Mucosa of descending colon (tissue), 3 donors: ENCODE measurements around the gene PLPP4. TPM values are rescaled to one million over a fixed set of nuclear protein-coding genes. Genes with fewer than 3 reads are reported as not detected.

Experiments
- ATAC-seq: fragments of 200-7000 bp; cut with Tn5 transposase; one replicate; pipeline ENCODE4 v1.9.1; 2020; ENCODE audit warnings: mild to moderate bottlenecking, moderate library complexity
- DNase-seq, 3 donors: peaks; one replicate each; pipeline ENCODE4 v3.0.0-alpha.2; 2020
- H3K36me3 ChIP-seq: fragments of 200-600 bp; one replicate; pipeline ENCODE4 v1.8.0; 2021; ENCODE audit warnings: low read depth, mild to moderate bottlenecking
- H3K4me1 ChIP-seq: fragments of 200-600 bp; one replicate; pipeline ENCODE4 v1.8.0; 2021; ENCODE audit warnings: low read depth, mild to moderate bottlenecking
- H3K4me3 ChIP-seq: fragments of 200-600 bp; one replicate; pipeline ENCODE4 v1.8.0; 2021; ENCODE audit warnings: mild to moderate bottlenecking
- H3K9me3 ChIP-seq: fragments of 200-600 bp; one replicate; pipeline ENCODE4 v1.8.0; 2021; ENCODE audit warnings: mild to moderate bottlenecking
- intact Hi-C, 2 donors: fragments of 100-400 bp; cut with DNase I in 1 of 2; cut with micrococcal nuclease in 1 of 2; formaldehyde crosslinking; loops; one replicate each; pipeline versions ENCODE4 v1.11.0 to v1.11.1; 2022; cut with DNase I, micrococcal nuclease
- total RNA-seq, 3 donors: library from RNA; stranded (reverse); fragmentation: NEBNext Ultra II Directional in 2 of 3; extraction: Animal tissue kit (Norgen Biotek cat#: 25700) in 2 of 3; gene quantifications; one replicate each; pipeline versions ENCODE4 v1.2.1 to v1.2.4, GENCODE V29; 2021 to 2023
- TF ChIP-seq, protein P1 (sequence below): fragments of 200-600 bp; IDR thresholded peaks from one replicate; pipeline ENCODE4 v1.8.0; 2022; ENCODE audit warnings: antibody characterized with exemption, mild to moderate bottlenecking
- donor health status: DM: no; HTN: no; CAD: no; lungs with moderate emphysema.
- donor health status: DM: no; HTN: no; CAD: no.
- donor health status: DM: no; HTN: yes; CAD: no.

Gene PLPP4
- total RNA-seq, 3 donors from 2014 or later, result 2.6 TPM; not detected in 2

DNA sequence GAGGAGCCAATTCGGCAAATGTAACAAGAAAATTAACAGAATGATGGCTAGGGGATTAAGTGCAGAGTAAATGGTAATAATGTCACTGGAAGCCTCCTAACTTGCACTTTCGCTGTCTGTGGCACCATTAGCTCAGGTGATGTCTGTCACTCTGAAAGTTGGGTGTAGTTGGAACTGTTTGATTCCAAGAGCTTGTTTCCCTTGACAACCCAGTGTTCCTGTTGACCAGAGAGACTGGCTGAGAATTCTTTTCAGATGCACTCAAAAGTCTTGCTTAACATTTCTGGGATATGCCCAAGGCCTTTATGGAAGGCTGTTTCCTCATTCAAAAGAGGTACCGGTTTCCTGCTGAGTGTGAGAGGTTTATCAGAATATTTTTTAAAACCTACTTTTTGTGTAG, 49.6 kb downstream of the PLPP4 start:
- no peaks in the 10 kb centered on the region for H3K36me3 ChIP-seq
- no peaks in the 10 kb centered on the region for H3K4me1 ChIP-seq
- H3K9me3 ChIP-seq, result no peaks in the 10 kb centered on the region
- intact Hi-C loops, result no loop called here
- DNase-seq (no peak), ATAC-seq (no peak)
- no peak overlapping the region for H3K4me3 ChIP-seq
- TF ChIP-seq, protein P1, sequence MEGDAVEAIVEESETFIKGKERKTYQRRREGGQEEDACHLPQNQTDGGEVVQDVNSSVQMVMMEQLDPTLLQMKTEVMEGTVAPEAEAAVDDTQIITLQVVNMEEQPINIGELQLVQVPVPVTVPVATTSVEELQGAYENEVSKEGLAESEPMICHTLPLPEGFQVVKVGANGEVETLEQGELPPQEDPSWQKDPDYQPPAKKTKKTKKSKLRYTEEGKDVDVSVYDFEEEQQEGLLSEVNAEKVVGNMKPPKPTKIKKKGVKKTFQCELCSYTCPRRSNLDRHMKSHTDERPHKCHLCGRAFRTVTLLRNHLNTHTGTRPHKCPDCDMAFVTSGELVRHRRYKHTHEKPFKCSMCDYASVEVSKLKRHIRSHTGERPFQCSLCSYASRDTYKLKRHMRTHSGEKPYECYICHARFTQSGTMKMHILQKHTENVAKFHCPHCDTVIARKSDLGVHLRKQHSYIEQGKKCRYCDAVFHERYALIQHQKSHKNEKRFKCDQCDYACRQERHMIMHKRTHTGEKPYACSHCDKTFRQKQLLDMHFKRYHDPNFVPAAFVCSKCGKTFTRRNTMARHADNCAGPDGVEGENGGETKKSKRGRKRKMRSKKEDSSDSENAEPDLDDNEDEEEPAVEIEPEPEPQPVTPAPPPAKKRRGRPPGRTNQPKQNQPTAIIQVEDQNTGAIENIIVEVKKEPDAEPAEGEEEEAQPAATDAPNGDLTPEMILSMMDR, result no peak

DNA sequence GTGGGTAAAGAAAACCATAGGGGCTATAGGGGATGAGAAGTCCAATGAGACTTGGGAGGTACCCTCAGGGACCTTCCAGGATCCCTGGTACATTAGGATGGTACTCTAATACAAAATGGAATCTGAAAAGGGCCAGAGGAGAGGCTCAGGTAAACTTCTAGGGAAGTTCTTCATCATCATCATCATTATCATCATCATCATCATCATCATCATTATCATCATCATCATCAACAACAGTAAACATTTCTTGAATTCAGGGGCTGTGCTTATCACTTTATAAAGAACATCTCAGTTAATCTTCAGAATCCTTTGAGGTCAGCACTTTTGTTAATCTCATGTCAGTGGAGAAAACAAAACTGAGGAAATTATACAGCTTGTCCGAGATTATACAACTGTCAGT, 50.1 kb downstream of the PLPP4 start:
- DNase-seq, result no peak
- intact Hi-C loops, result no loop called here
- H3K4me3 ChIP-seq, result no peak overlapping the region
- no peaks in the 10 kb centered on the region for H3K4me1 ChIP-seq
- H3K36me3 ChIP-seq, result no peaks in the 10 kb centered on the region
- TF ChIP-seq, protein P1, result no peak
- H3K9me3 ChIP-seq, result no peaks in the 10 kb centered on the region
- no peak for ATAC-seq

DNA sequence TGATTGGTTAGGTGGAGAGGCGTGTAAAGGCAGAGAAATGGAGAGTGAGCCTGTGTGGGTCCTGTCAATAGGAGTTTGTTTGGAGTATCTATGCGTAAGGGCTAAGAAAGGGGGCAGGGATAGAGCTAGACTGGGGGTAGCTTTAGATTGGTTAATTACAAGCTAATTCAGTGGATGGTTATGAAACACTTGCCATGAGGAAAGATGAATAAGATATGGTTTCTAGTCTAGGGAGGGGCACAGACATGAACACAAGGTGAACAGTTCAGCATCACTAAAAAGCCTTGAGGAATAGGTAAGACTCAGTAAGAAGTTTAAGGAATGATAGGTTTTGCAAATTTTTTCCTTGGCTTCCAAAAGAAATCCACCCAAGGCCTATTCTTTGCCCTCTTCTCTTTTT, 50.6 kb downstream of the PLPP4 start:
- Histone ChIP-seq H3K9me3 (no peaks in the 10 kb centered on the region), H3K4me1 (no peaks in the 10 kb centered on the region), H3K36me3 (no peaks in the 10 kb centered on the region), H3K4me3 (no peak overlapping the region)
- DNase-seq, result no peak
- no peak for ATAC-seq
- TF ChIP-seq, protein P1, result no peak
- intact Hi-C loops, result no loop called here

DNA sequence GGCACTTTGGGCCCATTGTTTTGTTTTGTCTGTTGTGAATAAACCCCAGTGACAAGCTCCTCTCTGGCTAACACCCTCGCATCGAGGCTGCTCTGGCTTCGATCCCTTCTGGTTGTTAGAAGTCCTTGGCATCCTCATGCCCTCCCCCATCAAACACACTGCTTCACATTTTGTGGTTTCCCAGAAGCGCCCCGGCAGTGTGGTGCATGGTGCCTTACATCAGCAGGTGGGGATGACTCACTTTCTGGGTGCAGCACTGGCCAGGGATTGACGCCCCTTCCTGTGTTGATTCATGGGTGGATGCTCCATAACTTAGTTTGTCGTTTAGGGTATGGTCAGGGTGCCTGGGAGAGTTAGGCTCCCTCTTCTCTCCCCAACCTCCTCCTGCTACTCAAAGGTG, 51.4 kb downstream of the PLPP4 start:
- Histone ChIP-seq H3K36me3 (no peaks in the 10 kb centered on the region), H3K4me3 (no peak overlapping the region), H3K9me3 (no peaks in the 10 kb centered on the region), H3K4me1 (no peaks in the 10 kb centered on the region)
- DNase-seq, result no peak
- intact Hi-C loops, result no loop called here
- ATAC-seq, result no peak
- TF ChIP-seq, protein P1, result no peak

DNA sequence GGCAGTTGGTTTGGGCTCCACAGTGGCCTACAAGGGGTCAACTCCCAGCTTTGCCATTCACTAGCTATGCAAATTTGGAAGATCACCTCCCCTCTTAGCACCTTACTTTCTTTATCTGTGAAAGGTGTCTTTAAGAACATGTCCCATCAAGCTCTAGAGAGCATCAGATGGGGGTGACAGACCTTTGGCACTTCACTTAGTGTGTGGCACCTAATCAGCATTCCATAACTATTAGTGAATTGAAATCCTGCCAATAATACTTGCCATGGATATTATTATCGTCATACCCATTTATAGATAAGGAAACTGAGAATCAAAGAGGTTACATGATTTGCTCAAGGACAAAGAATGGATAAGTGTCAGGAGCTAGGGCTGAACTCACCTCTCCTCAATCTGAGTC, 51.9 kb downstream of the PLPP4 start:
- no peaks in the 10 kb centered on the region for H3K4me1 ChIP-seq
- intact Hi-C loops, result no loop called here
- TF ChIP-seq, protein P1, result no peak
- H3K36me3 ChIP-seq, result no peaks in the 10 kb centered on the region
- no peak overlapping the region for H3K4me3 ChIP-seq
- no peaks in the 10 kb centered on the region for H3K9me3 ChIP-seq
- ATAC-seq, result no peak
- no peak for DNase-seq

DNA sequence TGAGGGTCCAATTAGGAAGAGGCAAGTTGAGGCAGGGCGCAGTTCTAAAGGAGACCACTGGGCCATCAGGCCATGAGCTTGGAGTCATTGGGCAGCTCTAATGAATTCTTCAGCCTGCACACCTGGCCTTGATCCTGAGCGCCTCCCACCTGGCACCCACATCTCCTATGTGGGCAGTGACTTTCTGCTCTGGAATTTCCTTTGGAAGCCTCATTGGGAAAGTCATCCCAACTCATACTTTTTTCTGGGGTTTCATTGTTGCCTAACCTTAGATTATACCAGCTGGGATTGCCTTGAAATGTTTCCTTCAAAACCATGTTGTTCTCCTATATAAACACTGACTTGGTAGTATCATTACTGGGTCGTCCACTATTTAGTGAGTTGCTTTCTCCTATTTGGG, 54.1 kb downstream of the PLPP4 start:
- no peak overlapping the region for H3K4me3 ChIP-seq
- ATAC-seq (no peak), DNase-seq (no peak)
- no peaks in the 10 kb centered on the region for H3K9me3 ChIP-seq
- TF ChIP-seq, protein P1, result no peak
- H3K36me3 ChIP-seq, result no peaks in the 10 kb centered on the region
- no peaks in the 10 kb centered on the region for H3K4me1 ChIP-seq
- intact Hi-C loops, result no loop called here
